MCF 10A (cell line): ENCODE data around the gene SGSH. TPM values are rescaled to one million over a fixed set of nuclear protein-coding genes. Genes with fewer than 3 reads are reported as not detected.
A peak's percentile ranks its signal among the peaks of the same experiment; 100 is the strongest.

Experiments
- BruUV-seq: library from RNA; stranded (reverse); fragments of 400-500 nt; replicated peaks from 2 replicates; lab custom pipeline; 2021; lab: Mats Ljungman, UMichigan
- CTCF ChIA-PET: fragments of 300-600 bp; sonication (Branson Sonifier 250); formaldehyde crosslinking; extraction: SDS; loops from one replicate; lab custom pipeline; 2021; ENCODE audit warnings: antibody characterized with exemption, inconsistent platforms; lab: Yijun Ruan, JAX
- POLR2A ChIA-PET: fragments of 300-600, 350-650 bp; sonication (Branson Sonifier 250); formaldehyde crosslinking; extraction: SDS; loops from one replicate; lab custom pipeline; 2020; ENCODE audit warnings: antibody characterized with exemption, inconsistent platforms; lab: Yijun Ruan, JAX
- DNase-seq: peaks from one replicate; pipeline ENCODE4 v3.0.0-alpha.2; 2018; ENCODE audit not compliant: unreplicated experiment
- H3K27ac Mint-ChIP-seq: one replicate; pipeline ENCODE4 v1.8.0; 2022; ENCODE audit warnings: mild to moderate bottlenecking, low read depth, mixed read lengths; ENCODE audit not compliant: unreplicated experiment
- H3K27me3 Mint-ChIP-seq: one replicate; pipeline ENCODE4 v1.8.0; 2022; ENCODE audit warnings: mixed read lengths; ENCODE audit not compliant: insufficient read depth, unreplicated experiment
- H3K36me3 Mint-ChIP-seq: one replicate; pipeline ENCODE4 v1.8.0; 2022; ENCODE audit warnings: mild to moderate bottlenecking, moderate library complexity, mixed read lengths; ENCODE audit not compliant: insufficient read depth, unreplicated experiment
- H3K4me1 Mint-ChIP-seq: one replicate; pipeline ENCODE4 v1.8.0; 2022; ENCODE audit warnings: mixed read lengths; ENCODE audit not compliant: insufficient read depth, unreplicated experiment
- H3K4me3 Mint-ChIP-seq: one replicate; pipeline ENCODE4 v1.8.0; 2022; ENCODE audit warnings: mild to moderate bottlenecking, moderate library complexity, mixed read lengths; ENCODE audit not compliant: unreplicated experiment
- H3K9me3 Mint-ChIP-seq: one replicate; pipeline ENCODE4 v1.8.0; 2022; ENCODE audit warnings: mixed read lengths; ENCODE audit not compliant: unreplicated experiment
- intact Hi-C: fragments of 100-400 bp; cut with micrococcal nuclease; formaldehyde crosslinking; loops from 2 replicates; pipeline ENCODE4 v1.14.1; 2022
- total RNA-seq: library from RNA; stranded (reverse); gene quantifications from 2 replicates; pipeline ENCODE4 v1.2.3, GENCODE V29; 2022
- TF ChIP-seq, protein P1 (sequence below): fragments of 200-600 bp; IDR thresholded peaks from one replicate; pipeline ENCODE4 v1.8.0; 2022; ENCODE audit warnings: antibody characterized with exemption, mild to moderate bottlenecking; ENCODE audit not compliant: unreplicated experiment

SGSH gene
- total RNA-seq, 1 experiment from 2014 or later: 42.0 TPM

DNA sequence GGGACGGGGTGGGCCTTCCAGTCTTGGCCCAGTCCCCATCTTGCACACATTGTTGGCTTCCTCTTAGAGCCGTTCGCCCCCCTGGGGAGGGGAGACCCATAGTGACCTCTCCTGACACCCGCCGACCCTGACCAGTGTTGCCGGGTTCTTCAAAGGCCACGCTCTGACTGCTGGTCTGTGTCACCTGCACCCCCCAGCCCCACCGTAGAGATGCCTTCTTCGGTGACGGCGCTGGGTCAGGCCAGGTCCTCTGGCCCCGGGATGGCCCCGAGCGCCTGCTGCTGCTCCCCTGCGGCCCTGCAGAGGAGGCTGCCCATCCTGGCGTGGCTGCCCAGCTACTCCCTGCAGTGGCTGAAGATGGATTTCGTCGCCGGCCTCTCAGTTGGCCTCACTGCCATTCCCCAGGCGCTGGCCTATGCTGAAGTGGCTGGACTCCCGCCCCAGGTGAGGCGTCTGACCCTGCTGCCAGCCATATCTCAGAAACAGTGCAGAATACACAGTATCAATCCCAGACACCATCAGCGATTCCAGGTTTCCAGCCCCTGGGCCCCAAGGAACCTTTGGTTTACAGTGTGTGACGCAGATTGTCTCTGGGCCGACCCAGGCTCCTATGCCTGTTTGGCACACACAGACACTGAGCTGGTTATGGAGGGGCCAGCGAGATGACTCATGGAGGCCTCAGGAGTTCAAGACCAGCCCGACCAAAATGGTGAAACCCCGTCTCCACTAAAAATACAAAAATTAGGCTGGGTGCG lies 1.4 kb upstream of the SGSH start:
- H3K4me1 Mint-ChIP-seq: peaks cover 16% of the 10 kb centered on the region
- H3K4me3 Mint-ChIP-seq: peak overlapping the region; percentile 94
- H3K27me3 Mint-ChIP-seq: no peaks in the 10 kb centered on the region
- intact Hi-C loops: no loop called here
- CTCF ChIA-PET: no interaction called here
- POLR2A ChIA-PET: interaction anchor here (0.5 kb wide), 1 partner anchor 214 kb away, joined by 3 read pairs; no protein-coding TSS in a partner anchor
- H3K9me3 Mint-ChIP-seq: no peaks in the 10 kb centered on the region
- H3K27ac Mint-ChIP-seq: no peak overlapping the region
- no TSS peak for BruUV-seq
- DNase-seq: no peak
- TF ChIP-seq, protein P1, sequence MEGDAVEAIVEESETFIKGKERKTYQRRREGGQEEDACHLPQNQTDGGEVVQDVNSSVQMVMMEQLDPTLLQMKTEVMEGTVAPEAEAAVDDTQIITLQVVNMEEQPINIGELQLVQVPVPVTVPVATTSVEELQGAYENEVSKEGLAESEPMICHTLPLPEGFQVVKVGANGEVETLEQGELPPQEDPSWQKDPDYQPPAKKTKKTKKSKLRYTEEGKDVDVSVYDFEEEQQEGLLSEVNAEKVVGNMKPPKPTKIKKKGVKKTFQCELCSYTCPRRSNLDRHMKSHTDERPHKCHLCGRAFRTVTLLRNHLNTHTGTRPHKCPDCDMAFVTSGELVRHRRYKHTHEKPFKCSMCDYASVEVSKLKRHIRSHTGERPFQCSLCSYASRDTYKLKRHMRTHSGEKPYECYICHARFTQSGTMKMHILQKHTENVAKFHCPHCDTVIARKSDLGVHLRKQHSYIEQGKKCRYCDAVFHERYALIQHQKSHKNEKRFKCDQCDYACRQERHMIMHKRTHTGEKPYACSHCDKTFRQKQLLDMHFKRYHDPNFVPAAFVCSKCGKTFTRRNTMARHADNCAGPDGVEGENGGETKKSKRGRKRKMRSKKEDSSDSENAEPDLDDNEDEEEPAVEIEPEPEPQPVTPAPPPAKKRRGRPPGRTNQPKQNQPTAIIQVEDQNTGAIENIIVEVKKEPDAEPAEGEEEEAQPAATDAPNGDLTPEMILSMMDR: no peak
- H3K36me3 Mint-ChIP-seq: peaks cover 9% of the 10 kb centered on the region

GRCh38 chr17:80220736-80221215 lies 643 bp upstream of the SGSH start:
- DNase-seq: no peak
- POLR2A ChIA-PET: interaction anchor here (1.0 to 1.2 kb wide), 2 partner anchors 34 to 58 kb away, joined by 3 to 7 read pairs; no protein-coding TSS in a partner anchor
- no TSS peak for BruUV-seq
- Mint-ChIP-seq H3K27ac (no peak overlapping the region), H3K36me3 (peaks cover 15% of the 10 kb centered on the region), H3K9me3 (no peaks in the 10 kb centered on the region), H3K4me3 (peak overlapping the region; percentile 94), H3K27me3 (no peaks in the 10 kb centered on the region), H3K4me1 (peaks cover 16% of the 10 kb centered on the region)
- intact Hi-C loops: no loop called here
- CTCF ChIA-PET: no interaction called here
- TF ChIP-seq, protein P1: no peak

DNA sequence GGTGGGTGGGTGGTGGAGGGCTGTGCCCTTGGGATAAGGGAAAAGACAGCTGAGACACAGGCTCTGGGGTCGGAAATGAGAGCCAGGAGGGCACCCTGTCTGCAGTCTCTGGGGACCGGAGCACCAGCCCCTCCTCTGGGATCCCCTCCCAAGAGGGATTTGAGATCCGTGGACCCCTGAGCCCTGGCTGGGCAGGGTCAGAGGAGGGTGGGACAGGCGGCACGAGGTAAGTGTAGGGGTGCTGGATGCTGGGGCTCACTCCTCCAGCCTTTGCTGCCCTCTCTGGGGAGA lies 425 bp downstream of the SGSH start:
- peak overlapping the region; percentile 94 for H3K4me3 Mint-ChIP-seq
- peaks cover 16% of the 10 kb centered on the region for H3K4me1 Mint-ChIP-seq
- CTCF ChIA-PET: interaction anchor here (0.6 kb wide), 1 partner anchor 29 kb away, joined by 3 read pairs; no protein-coding TSS in a partner anchor
- H3K9me3 Mint-ChIP-seq: no peaks in the 10 kb centered on the region
- POLR2A ChIA-PET: interaction anchor here (0.6 to 1.3 kb wide), 5 partner anchors 22 to 72 kb away, joined by 3 to 7 read pairs (median 3); partner anchors contain the start of gene EIF4A3
- intact Hi-C loops: no loop called here
- H3K27me3 Mint-ChIP-seq: no peaks in the 10 kb centered on the region
- H3K36me3 Mint-ChIP-seq: peaks cover 17% of the 10 kb centered on the region
- no TSS peak for BruUV-seq
- DNase-seq: no peak
- peak overlapping the region; percentile 84 for H3K27ac Mint-ChIP-seq
- TF ChIP-seq, protein P1: no peak

DNA sequence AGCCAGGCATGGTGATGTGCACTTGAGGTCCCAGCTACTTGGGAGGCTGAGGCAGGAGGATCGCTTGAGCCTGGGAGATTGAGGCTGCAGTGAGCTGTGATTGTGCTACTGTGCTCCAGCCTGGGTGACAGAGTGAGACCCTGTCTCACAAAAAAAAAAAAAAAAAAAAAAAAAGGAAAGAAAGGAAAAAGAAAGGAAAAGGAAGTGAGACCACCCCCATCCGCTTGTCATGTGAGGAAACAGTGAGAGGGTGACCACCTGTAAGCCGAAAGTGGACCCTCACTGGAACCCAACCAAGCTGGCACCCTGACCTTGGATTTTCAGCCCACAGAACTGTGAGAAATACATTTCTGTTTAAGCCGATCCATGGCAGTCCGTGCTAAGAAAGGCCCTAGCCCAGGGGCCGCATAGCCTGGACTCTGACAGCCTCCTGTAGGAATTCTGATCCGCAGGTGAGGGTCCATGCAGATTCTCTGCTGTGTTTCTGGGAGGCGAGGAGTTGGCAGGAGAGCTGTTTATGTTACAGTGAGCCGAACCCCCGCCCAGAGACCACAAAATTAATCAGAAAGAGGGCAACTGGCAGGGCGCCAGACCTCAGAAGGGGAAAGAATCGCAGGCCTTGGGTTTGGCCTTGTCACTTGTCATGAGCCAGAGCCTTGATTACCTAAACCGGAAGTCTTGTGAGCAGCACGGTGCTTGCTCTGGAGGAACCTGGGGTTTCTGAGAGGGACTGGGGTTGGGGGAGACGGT lies 945 bp downstream of the SGSH start:
- no peaks in the 10 kb centered on the region for H3K27me3 Mint-ChIP-seq
- ChIA-PET CTCF (interaction anchor here (0.6 kb wide), 1 partner anchor 28 kb away, joined by 3 read pairs; no protein-coding TSS in a partner anchor), POLR2A (interaction anchor here (0.6 to 1.3 kb wide), 5 partner anchors 21 to 72 kb away, joined by 3 to 7 read pairs (median 3); partner anchors contain the start of gene EIF4A3)
- H3K4me3 Mint-ChIP-seq: peak overlapping the region; percentile 94
- intact Hi-C loops: no loop called here
- peak overlapping the region; percentile 84 for H3K27ac Mint-ChIP-seq
- peaks cover 15% of the 10 kb centered on the region for H3K4me1 Mint-ChIP-seq
- peaks cover 17% of the 10 kb centered on the region for H3K36me3 Mint-ChIP-seq
- no TSS peak for BruUV-seq
- H3K9me3 Mint-ChIP-seq: no peaks in the 10 kb centered on the region
- TF ChIP-seq, protein P1: no peak
- peak; percentile 84 for DNase-seq
